Activated T-helper 17 cell treated with anti-CD3 and anti-CD28 coated beads, Interleukin-2, amount 50 U/mL, for 72 hours (primary cell): ENCODE results near the gene RASSF5. TPM values are rescaled to one million over a fixed set of nuclear protein-coding genes. Genes with fewer than 3 reads are reported as not detected.

Experiments
- ATAC-seq: fragments of 150-1000 bp; cut with Tn5 transposase; replicated peaks from 2 replicates; pipeline ENCODE4 v1.10.0; 2021; ENCODE audit warnings: mild to moderate bottlenecking, moderate library complexity
- H3K27ac Mint-ChIP-seq: one replicate; pipeline ENCODE4 v1.8.0; 2022; ENCODE audit warnings: mixed read lengths
- H3K27me3 Mint-ChIP-seq: one replicate; pipeline ENCODE4 v1.8.0; 2022; ENCODE audit warnings: mixed read lengths
- H3K36me3 Mint-ChIP-seq: one replicate; pipeline ENCODE4 v1.8.0; 2022; ENCODE audit warnings: low read depth, mild to moderate bottlenecking, mixed read lengths
- H3K4me1 Mint-ChIP-seq: one replicate; pipeline ENCODE4 v1.8.0; 2022; ENCODE audit warnings: mixed read lengths
- H3K4me3 Mint-ChIP-seq: one replicate; pipeline ENCODE4 v1.8.0; 2022; ENCODE audit warnings: mild to moderate bottlenecking, mixed read lengths
- H3K9me3 Mint-ChIP-seq: one replicate; pipeline ENCODE4 v1.8.0; 2022; ENCODE audit warnings: mixed read lengths
- total RNA-seq, 2 donors: library from RNA; stranded (reverse); gene quantifications; one replicate each; pipeline ENCODE4 v1.2.3, GENCODE V29; 2022

Gene RASSF5
- total RNA-seq, 2 donors from 2014 or later = 162 to 227 TPM

DNA sequence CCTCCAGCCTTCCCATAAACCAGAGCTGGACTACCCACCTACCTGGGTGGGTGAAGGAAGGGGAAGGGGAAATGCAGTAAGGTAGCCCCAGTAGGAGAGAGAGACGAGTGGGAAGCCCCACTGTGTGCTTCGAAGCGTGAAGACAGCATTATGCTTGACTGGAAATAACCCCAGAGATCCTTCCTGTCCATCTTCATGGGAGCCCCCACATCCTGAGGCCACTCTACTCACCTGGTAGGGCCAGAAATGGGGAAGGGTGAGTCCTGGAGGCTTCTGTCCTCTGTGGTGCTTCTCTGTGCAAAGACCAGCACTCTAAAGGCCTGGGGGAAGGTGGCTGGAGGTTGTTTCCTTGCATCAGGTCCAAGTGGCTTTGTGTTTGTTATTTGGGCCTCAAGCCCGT is 10.0 kb upstream of the RASSF5 start:
- no peaks in the 10 kb centered on the region for H3K9me3 Mint-ChIP-seq
- peaks cover 8% of the 10 kb centered on the region for H3K4me1 Mint-ChIP-seq
- no peaks in the 10 kb centered on the region for H3K27me3 Mint-ChIP-seq
- no peak overlapping the region for H3K27ac Mint-ChIP-seq
- no peak for ATAC-seq
- H3K36me3 Mint-ChIP-seq = peaks cover 42% of the 10 kb centered on the region
- no peak overlapping the region for H3K4me3 Mint-ChIP-seq

DNA sequence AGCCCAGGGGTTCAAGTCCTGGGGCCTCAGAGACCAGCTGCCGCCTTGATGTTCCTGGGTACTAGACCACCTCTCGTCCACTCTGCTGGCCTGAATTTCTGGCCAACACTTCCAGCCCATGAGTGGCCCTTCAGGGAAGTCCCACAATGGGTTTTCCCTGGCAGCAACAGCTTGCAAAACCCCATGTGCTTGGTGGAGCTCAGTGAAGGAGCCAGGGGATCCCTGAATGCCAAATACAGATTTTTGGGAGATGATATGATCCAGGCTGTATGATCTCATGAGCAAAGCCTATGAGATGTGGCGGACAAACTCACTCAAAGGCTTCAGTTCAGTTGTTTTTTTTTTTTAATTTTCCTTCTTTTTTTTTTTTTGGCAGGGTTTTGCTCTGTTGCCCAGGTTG is 9.6 kb upstream of the RASSF5 start:
- Mint-ChIP-seq H3K4me3 (no peak overlapping the region), H3K27ac (no peak overlapping the region), H3K27me3 (no peaks in the 10 kb centered on the region), H3K36me3 (peaks cover 38% of the 10 kb centered on the region), H3K4me1 (peaks cover 8% of the 10 kb centered on the region), H3K9me3 (no peaks in the 10 kb centered on the region)
- no peak for ATAC-seq

DNA sequence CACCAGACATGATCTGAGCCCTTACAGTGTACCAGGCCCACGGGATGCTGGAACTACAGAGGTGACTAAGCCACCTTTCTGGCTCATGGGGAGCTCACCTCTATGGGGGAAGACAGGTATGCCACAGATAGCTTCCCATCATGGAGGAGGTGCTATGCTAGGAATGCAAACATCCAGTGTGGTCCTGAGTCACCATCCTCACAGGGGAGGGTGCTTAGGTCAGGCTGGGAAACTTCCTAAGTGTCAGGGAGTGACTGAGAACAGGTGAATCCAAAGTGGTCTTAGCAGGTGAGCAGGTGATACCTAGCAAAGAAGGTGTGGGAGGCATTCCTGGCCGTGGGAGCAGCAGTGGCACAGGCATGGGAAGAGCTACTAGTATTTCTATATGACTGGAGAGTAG is 8.6 kb upstream of the RASSF5 start:
- Mint-ChIP-seq H3K4me3 (no peak overlapping the region), H3K9me3 (no peaks in the 10 kb centered on the region), H3K36me3 (peaks cover 29% of the 10 kb centered on the region), H3K27ac (peak overlapping the region; percentile 7), H3K4me1 (peaks cover 12% of the 10 kb centered on the region), H3K27me3 (no peaks in the 10 kb centered on the region)
- ATAC-seq = no peak

DNA sequence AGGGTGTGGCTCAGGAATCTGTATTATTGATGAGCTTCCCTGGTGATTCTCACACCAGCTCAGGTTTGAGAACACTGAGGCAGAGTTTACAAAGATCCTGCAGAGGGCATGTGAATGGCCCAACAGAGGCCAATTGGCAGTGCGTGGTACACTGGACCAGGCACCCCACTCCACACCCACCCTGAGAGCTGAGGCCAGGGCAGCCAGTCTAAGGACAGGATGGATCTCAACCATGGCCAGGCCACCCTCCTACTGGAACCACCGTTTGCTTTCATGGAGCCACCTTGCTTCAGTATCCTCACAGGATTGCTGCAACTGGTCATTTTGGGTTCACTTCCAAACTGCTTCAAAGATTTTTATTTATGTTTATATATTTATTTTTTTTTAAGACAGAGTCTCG is 7.3 kb upstream of the RASSF5 start:
- peaks cover 22% of the 10 kb centered on the region for H3K4me1 Mint-ChIP-seq
- no peak overlapping the region for H3K27ac Mint-ChIP-seq
- peaks cover 22% of the 10 kb centered on the region for H3K36me3 Mint-ChIP-seq
- H3K27me3 Mint-ChIP-seq = no peaks in the 10 kb centered on the region
- no peak for ATAC-seq
- H3K4me3 Mint-ChIP-seq = no peak overlapping the region
- no peaks in the 10 kb centered on the region for H3K9me3 Mint-ChIP-seq

DNA sequence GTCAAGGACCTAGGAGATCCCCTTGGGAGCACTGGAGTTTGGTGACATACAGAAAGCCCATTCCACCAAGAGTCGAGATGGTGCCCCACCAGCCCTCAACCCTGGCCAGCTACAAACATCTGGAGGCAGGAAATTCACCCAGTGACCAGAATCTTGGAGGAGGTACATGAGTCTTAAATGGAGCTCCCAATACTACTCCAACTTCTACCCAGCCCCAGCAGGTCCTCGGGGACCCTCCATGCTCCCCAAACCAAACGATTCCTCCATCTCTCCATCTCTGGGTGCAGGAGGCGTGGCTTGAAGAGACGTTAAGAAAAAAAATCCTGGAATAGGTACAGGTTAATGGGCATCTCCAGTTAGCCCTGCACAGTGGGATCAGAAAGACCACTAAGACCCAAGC is 5.5 kb upstream of the RASSF5 start:
- H3K9me3 Mint-ChIP-seq = no peaks in the 10 kb centered on the region
- peaks cover 5% of the 10 kb centered on the region for H3K36me3 Mint-ChIP-seq
- no peak overlapping the region for H3K27ac Mint-ChIP-seq
- no peak for ATAC-seq
- no peaks in the 10 kb centered on the region for H3K27me3 Mint-ChIP-seq
- H3K4me3 Mint-ChIP-seq = no peak overlapping the region
- peaks cover 27% of the 10 kb centered on the region for H3K4me1 Mint-ChIP-seq

DNA sequence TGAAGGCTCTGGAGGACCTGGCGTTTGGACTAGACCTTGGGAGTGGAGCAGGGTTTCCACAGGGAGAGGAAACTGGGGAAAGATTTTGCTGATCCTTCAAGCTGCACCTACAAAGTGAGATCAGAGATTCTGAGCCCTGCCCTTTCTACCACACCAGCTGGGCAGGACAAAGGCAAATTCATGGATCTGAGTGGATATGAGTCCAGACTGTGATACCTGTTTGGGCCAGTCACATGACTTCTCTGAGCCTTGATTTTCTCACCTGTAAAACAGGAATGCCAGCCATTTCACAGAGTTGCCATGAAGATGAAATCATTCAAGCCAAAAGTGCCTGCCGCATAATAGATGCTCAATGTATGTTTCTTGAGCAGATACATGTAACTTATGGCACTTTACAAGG is 4.9 kb upstream of the RASSF5 start:
- ATAC-seq = no peak
- Mint-ChIP-seq H3K27ac (no peak overlapping the region), H3K36me3 (no peaks in the 10 kb centered on the region), H3K4me1 (peaks cover 27% of the 10 kb centered on the region), H3K27me3 (no peaks in the 10 kb centered on the region), H3K4me3 (no peak overlapping the region), H3K9me3 (no peaks in the 10 kb centered on the region)

DNA sequence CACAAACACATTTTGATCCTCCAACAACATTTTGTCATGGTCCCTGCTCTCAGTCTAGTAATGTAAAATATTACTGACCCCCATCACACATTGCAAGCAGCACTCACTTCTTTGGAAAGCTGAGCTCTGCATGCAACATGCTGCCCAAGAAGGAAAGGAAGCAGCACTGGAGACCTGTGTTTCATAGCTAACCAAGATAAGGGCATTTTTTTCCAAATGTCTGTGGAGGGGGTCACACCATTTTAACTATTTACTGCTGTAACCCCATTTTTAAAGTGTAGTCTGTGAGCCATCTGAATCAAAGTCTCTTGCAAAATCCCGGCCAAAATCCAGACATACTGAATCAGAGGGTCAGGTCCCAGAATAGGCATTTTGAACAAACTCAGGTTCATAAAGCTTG is 4.5 kb upstream of the RASSF5 start:
- Mint-ChIP-seq H3K4me1 (peaks cover 27% of the 10 kb centered on the region), H3K9me3 (no peaks in the 10 kb centered on the region), H3K4me3 (no peak overlapping the region), H3K36me3 (no peaks in the 10 kb centered on the region), H3K27ac (no peak overlapping the region), H3K27me3 (no peaks in the 10 kb centered on the region)
- ATAC-seq = no peak

DNA sequence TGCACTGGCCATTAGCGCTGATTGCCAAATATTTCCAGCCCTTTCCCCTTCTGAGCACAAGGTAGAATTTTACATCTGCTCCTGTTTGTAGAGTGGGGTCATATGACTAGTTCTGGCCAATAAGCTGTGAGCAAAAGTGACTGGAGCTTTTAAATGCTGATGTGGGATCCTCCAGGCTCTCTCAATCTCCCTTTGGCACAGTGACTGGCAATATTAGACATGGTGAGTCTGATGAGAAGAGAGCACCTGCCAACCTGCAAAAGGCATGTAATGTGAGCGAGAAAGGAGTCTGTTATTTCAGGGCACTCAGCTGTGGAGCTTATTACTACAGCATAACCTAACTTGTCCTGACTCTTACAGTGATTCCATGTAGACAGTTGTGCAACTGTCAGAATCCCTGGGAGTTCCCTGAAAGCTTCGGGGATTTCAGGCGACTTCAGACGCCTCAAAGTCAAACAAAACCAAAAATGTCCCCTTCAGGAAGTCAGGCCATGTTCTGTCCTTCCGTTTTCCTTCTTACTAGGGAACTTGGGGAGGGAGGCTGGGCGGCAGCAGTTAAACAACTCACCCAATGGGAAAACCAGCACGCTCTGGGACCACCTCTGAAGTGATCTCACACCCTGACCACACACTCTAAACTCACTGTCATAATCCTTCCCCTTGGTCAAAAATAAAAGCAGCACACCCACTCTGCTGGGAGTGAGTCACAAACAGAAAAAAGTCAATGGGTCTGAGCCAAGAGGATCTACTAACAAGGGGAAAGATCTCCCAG is 3.6 kb upstream of the RASSF5 start:
- Mint-ChIP-seq H3K27me3 (peaks cover 6% of the 10 kb centered on the region), H3K36me3 (no peaks in the 10 kb centered on the region), H3K9me3 (no peaks in the 10 kb centered on the region), H3K4me3 (peak overlapping the region; percentile 33), H3K27ac (peak overlapping the region; percentile 3), H3K4me1 (peaks cover 27% of the 10 kb centered on the region)
- ATAC-seq = peak; percentile 88

DNA sequence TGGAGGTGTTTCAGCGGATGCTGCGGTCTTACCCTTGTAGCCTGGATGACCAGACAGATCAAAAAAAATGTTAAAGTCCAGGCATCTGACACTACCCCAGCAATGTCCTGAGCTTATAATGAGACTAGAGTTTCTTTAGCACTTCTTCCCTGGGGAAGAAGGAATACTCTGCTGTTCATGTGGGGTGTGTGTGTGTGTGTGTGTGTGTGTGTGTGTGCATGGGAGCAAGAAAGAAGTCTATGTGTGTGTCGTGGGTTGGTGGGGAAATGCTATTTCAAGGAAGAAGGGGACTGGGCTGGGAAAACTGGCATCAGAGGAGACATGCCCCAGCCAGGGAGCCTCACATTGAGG is 3.0 kb upstream of the RASSF5 start:
- H3K27me3 Mint-ChIP-seq = peaks cover 11% of the 10 kb centered on the region
- H3K4me1 Mint-ChIP-seq = peaks cover 27% of the 10 kb centered on the region
- no peaks in the 10 kb centered on the region for H3K36me3 Mint-ChIP-seq
- H3K4me3 Mint-ChIP-seq = peak overlapping the region; percentile 33
- peak overlapping the region; percentile 3 for H3K27ac Mint-ChIP-seq
- no peaks in the 10 kb centered on the region for H3K9me3 Mint-ChIP-seq
- ATAC-seq = no peak

DNA sequence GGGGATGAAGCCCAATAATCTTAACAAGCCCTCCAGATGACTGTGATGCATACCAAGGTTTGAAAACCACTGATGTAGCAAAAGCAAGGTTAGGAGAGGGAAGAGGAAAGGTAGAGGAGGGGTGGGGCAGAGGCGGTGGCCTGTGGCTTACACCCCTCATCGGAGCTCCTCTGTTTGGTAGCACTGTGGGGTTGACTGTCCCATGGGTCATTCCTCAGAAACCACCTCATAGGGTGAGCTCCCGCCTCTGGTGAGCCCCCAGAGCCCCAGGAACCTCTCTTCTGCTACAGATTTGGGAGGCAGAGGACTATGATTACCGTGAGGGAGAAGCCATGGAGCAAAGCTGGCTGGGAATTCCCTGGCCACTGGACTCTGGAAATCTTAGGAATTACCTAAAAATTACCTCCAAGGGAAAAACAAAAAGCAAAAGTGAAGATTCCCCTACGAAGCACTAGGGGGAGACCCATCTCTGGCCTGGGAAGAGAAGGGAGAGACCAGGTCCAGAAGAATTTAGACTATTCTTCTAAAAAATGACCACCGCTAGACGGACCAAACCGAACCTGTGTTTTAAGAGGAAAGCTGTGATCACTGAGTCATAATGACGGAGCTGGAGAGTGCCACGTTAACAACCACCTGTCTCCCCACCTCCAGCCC is 1.5 kb upstream of the RASSF5 start:
- no peak for ATAC-seq
- H3K9me3 Mint-ChIP-seq = no peaks in the 10 kb centered on the region
- H3K4me3 Mint-ChIP-seq = peak overlapping the region; percentile 73
- peaks cover 20% of the 10 kb centered on the region for H3K27me3 Mint-ChIP-seq
- peak overlapping the region; percentile 70 for H3K27ac Mint-ChIP-seq
- H3K36me3 Mint-ChIP-seq = no peaks in the 10 kb centered on the region
- peaks cover 27% of the 10 kb centered on the region for H3K4me1 Mint-ChIP-seq

DNA sequence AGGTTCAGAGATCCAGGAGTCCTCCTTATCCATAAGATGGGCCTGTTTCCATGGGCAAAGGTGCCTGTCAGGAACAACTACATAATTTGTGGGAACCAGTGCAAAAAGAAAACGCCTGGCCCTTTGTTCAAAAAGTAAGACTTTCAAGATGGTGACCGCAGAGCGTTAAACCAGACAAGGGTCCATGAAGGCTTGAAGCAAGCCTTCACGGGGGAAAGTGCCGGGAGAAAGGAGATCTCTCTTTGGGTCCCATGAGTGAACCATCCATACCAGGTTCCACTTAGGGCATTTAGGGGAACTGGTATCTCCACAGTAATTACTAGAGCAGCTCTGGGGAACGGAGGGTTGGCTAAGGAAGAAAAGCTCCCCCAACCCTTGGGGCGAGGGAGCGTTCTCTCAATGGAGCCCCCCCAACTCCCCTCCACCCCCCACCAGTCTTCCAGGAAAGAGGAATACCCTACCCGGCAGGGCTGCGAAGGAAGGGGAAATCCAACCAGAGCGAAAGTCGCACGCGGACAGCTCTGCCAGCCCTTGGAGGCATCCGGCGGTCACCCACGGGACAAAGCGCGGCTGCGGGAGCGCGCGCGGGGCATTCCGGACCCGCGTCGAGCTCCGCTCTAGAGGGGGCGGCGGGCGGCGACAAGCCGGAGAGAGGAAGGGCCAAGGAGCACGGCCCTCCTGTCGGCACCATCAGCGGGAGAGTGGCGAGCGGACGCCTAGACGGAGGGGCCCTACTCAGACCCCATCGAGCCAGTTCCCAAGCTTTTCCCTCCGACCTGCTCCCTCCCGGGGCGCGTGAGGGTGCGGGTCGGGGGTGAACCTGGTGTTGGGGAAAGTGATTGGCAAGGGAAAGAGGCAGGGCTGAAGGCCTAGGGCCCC is 687 bp upstream of the RASSF5 start:
- Mint-ChIP-seq H3K9me3 (no peaks in the 10 kb centered on the region), H3K27me3 (peaks cover 20% of the 10 kb centered on the region), H3K4me3 (peak overlapping the region; percentile 73), H3K4me1 (peaks cover 27% of the 10 kb centered on the region), H3K27ac (peak overlapping the region; percentile 70), H3K36me3 (no peaks in the 10 kb centered on the region)
- ATAC-seq = peak; percentile 4

DNA sequence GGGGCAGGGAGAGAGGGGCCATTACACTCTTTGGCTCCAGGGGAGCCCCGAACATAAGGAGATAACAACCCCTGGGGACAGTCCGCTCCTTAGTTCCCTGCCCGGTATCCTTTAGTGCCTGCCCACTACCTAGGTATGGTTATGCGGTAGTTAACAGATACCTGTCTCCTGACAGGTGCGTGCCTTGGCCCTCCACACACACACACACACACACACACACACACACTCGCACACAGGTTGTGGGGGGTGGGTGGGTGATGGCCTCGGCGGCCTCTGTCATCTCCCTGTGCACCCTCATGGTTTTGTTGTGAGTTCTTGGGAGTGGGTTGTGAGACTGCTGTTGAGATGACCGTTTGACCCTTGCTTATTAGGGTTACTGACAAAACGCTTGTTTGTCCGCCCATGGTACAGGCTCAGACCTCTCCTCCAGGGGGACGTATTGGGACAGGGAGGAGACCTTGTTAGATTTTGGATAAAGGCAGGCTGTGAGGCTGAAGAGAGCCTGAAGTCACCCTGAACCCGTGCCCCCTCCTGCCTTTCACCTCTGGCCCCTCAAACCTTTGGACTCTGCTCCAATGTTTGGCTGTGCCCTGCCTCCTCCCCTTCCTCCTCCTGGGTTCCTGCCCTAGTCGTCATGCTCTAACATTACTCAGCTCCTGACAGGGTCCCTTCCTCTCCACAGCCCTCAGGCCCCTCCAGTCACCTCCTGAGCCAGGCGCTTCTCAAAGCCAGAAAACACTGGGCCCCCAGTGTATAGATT is 979 bp downstream of the RASSF5 start:
- H3K9me3 Mint-ChIP-seq = no peaks in the 10 kb centered on the region
- H3K4me3 Mint-ChIP-seq = peak overlapping the region; percentile 73
- H3K27me3 Mint-ChIP-seq = peaks cover 20% of the 10 kb centered on the region
- no peak for ATAC-seq
- H3K36me3 Mint-ChIP-seq = no peaks in the 10 kb centered on the region
- H3K27ac Mint-ChIP-seq = no peak overlapping the region
- peaks cover 26% of the 10 kb centered on the region for H3K4me1 Mint-ChIP-seq

DNA sequence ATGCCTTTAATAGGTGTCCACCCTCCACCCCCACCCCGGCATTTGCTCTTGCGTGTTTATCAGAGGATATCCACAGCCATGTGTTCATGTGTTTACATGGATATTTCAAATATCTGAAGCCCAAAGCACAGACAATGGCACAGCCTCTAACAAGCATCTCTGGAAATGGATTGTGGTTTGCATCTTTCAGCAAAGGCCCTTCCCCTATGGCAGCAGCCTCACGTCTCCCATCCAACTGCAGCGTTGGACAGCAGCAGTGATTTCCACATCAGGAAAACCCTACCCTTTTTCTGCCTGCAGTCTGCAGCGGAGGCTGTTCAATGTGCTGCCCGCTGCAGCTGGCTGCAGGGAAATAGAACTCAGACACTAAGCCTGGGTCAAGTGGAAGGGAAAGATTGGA is 1.6 kb downstream of the RASSF5 start:
- Mint-ChIP-seq H3K4me3 (peak overlapping the region; percentile 73), H3K9me3 (no peaks in the 10 kb centered on the region), H3K27ac (no peak overlapping the region), H3K36me3 (no peaks in the 10 kb centered on the region), H3K4me1 (peaks cover 23% of the 10 kb centered on the region), H3K27me3 (peaks cover 20% of the 10 kb centered on the region)
- no peak for ATAC-seq

DNA sequence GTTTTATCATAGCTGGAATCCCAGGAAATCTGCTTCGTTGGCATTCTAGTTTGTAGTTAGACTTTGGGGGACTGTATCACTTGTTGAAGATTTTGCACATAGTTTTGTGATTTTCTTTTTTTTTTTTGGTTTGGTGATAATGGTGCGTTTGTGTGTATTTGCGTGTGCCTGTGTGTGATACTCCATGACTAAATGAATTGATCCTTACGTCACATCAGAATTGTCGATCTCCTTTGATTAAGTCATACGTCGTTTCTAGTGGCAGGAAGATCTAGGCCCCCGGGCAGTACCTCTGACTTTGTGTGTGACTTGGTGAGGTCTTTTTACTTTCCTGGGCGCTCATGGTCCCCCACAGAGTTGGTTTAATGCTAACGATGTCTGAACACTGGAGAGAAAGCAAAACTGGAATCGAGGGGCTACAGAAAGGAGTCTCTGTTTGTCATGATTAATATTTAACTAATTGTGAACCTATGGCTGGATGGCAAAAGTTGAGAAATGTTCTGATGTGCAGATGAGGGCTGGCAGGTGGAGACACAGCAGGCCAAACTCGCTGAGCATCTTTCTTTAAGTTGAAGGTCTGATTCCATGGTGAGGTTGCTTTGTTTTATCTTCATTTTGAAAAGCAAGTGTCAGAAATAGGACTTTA is 2.4 kb downstream of the RASSF5 start:
- Mint-ChIP-seq H3K4me1 (peaks cover 16% of the 10 kb centered on the region), H3K27me3 (peaks cover 20% of the 10 kb centered on the region), H3K4me3 (no peak overlapping the region), H3K27ac (no peak overlapping the region), H3K36me3 (no peaks in the 10 kb centered on the region), H3K9me3 (no peaks in the 10 kb centered on the region)
- ATAC-seq = no peak
